ENCODE measurements around the gene WNK2. TPM values are rescaled to one million over a fixed set of nuclear protein-coding genes. Genes with fewer than 3 reads are reported as not detected.

WNK2 gene
- total RNA-seq, 2 experiments from 2014 or later = 1.7 to 2.8 TPM

GRCh38 chr9:93173365-93174051 lies 10.4 kb upstream of the WNK2 start:
- H3K36me3 Mint-ChIP-seq (ENCODE audit: low read depth) = no peaks in the 10 kb centered on the region
- H3K4me1 Mint-ChIP-seq (ENCODE audit: low read depth) = peaks cover 2% of the 10 kb centered on the region
- ChIA-PET POLR2A (interaction anchor here (0.6 kb wide), 1 partner anchor 161 kb away, joined by 3 read pairs; no protein-coding TSS in a partner anchor), CTCF (no interaction called here)
- ATAC-seq (no peak), DNase-seq (no peak)
- no peak overlapping the region for H3K27ac Mint-ChIP-seq
- H3K27me3 Mint-ChIP-seq = no peaks in the 10 kb centered on the region
- intact Hi-C loops (cut with micrococcal nuclease) = no loop called here
- no peak for TF ChIP-seq CTCF (IDR thresholded peaks at IDR 0.05)
- H3K4me3 Mint-ChIP-seq = no peak overlapping the region
- H3K9me3 Mint-ChIP-seq = no peaks in the 10 kb centered on the region

GRCh38 chr9:93174976-93175375 lies 9.0 kb upstream of the WNK2 start:
- no peak for DNase-seq
- TF ChIP-seq CTCF (IDR thresholded peaks at IDR 0.05) = no peak
- Mint-ChIP-seq H3K36me3 (ENCODE audit: low read depth) (no peaks in the 10 kb centered on the region), H3K27ac (no peak overlapping the region), H3K9me3 (no peaks in the 10 kb centered on the region), H3K4me1 (ENCODE audit: low read depth) (peaks cover 2% of the 10 kb centered on the region), H3K27me3 (peaks cover under 1% of the 10 kb centered on the region), H3K4me3 (no peak overlapping the region)
- intact Hi-C loops (cut with micrococcal nuclease) = no loop called here
- CTCF ChIA-PET = interaction anchor here (0.8 kb wide), 1 partner anchor 21 kb away, joined by 3 read pairs; no protein-coding TSS in a partner anchor
- no peak for ATAC-seq
- POLR2A ChIA-PET = no interaction called here

DNA sequence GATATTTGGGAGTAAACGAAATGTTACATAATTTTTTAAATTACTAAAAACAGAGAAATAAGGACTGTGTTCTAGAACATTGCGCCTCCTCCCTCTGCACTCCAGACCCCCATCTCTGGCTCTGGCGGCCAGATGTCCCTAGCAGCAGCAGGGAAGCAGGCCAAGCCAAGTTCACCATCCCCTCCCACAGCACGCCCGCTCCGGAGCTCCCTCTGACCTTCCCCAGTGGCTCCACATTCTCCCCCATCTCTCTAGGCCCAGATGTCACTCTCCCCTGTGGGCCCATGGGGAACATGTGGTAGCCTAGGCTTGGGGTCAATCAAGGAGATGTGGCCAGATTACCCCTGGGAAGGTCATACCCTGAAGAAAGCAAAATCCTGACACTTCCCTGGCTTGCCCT lies 6.3 kb upstream of the WNK2 start:
- no peaks in the 10 kb centered on the region for H3K9me3 Mint-ChIP-seq
- ChIA-PET CTCF (no interaction called here), POLR2A (no interaction called here)
- H3K27me3 Mint-ChIP-seq = peaks cover 12% of the 10 kb centered on the region
- no peaks in the 10 kb centered on the region for H3K36me3 Mint-ChIP-seq (ENCODE audit: low read depth)
- no peak overlapping the region for H3K27ac Mint-ChIP-seq
- no peak for TF ChIP-seq CTCF (IDR thresholded peaks at IDR 0.05)
- no peak overlapping the region for H3K4me3 Mint-ChIP-seq
- peaks cover 2% of the 10 kb centered on the region for H3K4me1 Mint-ChIP-seq (ENCODE audit: low read depth)
- ATAC-seq (no peak), DNase-seq (no peak)
- intact Hi-C loops (cut with micrococcal nuclease) = no loop called here

GRCh38 chr9:93178851-93179786 lies 4.8 kb upstream of the WNK2 start:
- H3K27me3 Mint-ChIP-seq = peaks cover 23% of the 10 kb centered on the region
- ATAC-seq = no peak
- H3K4me3 Mint-ChIP-seq = no peak overlapping the region
- no peak overlapping the region for H3K27ac Mint-ChIP-seq
- intact Hi-C loops (cut with micrococcal nuclease) = no loop called here
- no peaks in the 10 kb centered on the region for H3K4me1 Mint-ChIP-seq (ENCODE audit: low read depth)
- no peaks in the 10 kb centered on the region for H3K9me3 Mint-ChIP-seq
- DNase-seq = no peak
- no peaks in the 10 kb centered on the region for H3K36me3 Mint-ChIP-seq (ENCODE audit: low read depth)
- ChIA-PET CTCF (no interaction called here), POLR2A (no interaction called here)
- no peak for TF ChIP-seq CTCF (IDR thresholded peaks at IDR 0.05)

DNA sequence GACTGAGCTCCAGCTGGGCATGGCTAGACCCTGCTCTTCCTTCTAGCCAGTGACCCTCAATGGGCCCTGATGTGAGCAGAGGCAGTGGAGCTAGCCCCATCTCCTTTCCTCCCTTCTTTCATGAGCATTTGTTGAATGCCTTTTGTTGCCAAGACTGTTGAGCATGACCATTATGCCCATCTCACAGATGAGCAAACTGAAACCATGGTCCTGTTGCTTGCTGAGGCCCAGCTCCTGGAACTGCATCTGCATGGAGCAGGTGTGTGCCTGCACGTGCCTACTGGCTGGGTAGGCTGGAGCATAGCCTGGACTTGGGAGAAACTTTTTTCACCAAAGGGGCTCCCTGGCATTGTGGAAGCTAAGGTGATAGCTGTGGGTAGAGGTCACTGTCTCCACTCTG lies 3.0 kb upstream of the WNK2 start:
- ATAC-seq (no peak), DNase-seq (no peak)
- Mint-ChIP-seq H3K4me3 (no peak overlapping the region), H3K36me3 (ENCODE audit: low read depth) (no peaks in the 10 kb centered on the region), H3K4me1 (ENCODE audit: low read depth) (no peaks in the 10 kb centered on the region), H3K27ac (no peak overlapping the region), H3K9me3 (no peaks in the 10 kb centered on the region), H3K27me3 (peaks cover 30% of the 10 kb centered on the region)
- POLR2A ChIA-PET = interaction anchor here (1.0 kb wide), 1 partner anchor 23 kb away, joined by 3 read pairs; no protein-coding TSS in a partner anchor
- no peak for TF ChIP-seq CTCF (IDR thresholded peaks at IDR 0.05)
- intact Hi-C loops (cut with micrococcal nuclease) = no loop called here
- CTCF ChIA-PET = interaction anchor here (0.9 kb wide), 1 partner anchor 13 kb away, joined by 3 read pairs; no protein-coding TSS in a partner anchor
